Smooth muscle cell (in vitro differentiated cells): ENCODE measurements around the gene TEX22. TPM values are rescaled to one million over a fixed set of nuclear protein-coding genes. Genes with fewer than 3 reads are reported as not detected.

ENCODE experiments used
- DNase-seq: peaks from one replicate; lab custom pipeline; 2025; ENCODE audit not compliant: unreplicated experiment; lab: John Stamatoyannopoulos, UW
- H2AFZ ChIP-seq: fragments of 200-600 bp; sonication (generic); 2 replicates; pipeline ENCODE4 v1.6.0; 2016; ENCODE audit warnings: antibody characterized with exemption, low read depth, mild to moderate bottlenecking
- H3F3A ChIP-seq: fragments of 200-600 bp; sonication (generic); 2 replicates; pipeline ENCODE4 v1.6.0; 2017; ENCODE audit warnings: antibody characterized with exemption, low read depth
- H3K27ac ChIP-seq: fragments of 200-600 bp; sonication (generic); 2 replicates; pipeline ENCODE4 v1.5.1; 2016; ENCODE audit warnings: low read depth, mild to moderate bottlenecking
- H3K27me3 ChIP-seq: fragments of 200-600 bp; sonication (generic); 2 replicates; pipeline ENCODE4 v1.6.1; 2016; ENCODE audit warnings: low read depth, mild to moderate bottlenecking
- H3K36me3 ChIP-seq: fragments of 200-600 bp; sonication (generic); 2 replicates; pipeline ENCODE4 v1.5.1; 2016; ENCODE audit warnings: low read depth
- H3K4me1 ChIP-seq: fragments of 200-600 bp; sonication (generic); 2 replicates; pipeline ENCODE4 v1.5.1; 2016; ENCODE audit warnings: low read depth
- H3K4me2 ChIP-seq: fragments of 200-600 bp; sonication (generic); 2 replicates; pipeline ENCODE4 v1.6.0; 2016; ENCODE audit warnings: mild to moderate bottlenecking
- H3K4me3 ChIP-seq: fragments of 200-600 bp; sonication (generic); 2 replicates; pipeline ENCODE4 v1.5.1; 2016; ENCODE audit warnings: mild to moderate bottlenecking
- H3K79me2 ChIP-seq: fragments of 200-600 bp; sonication (generic); 2 replicates; pipeline ENCODE4 v1.6.0; 2016; ENCODE audit warnings: low read depth, mild to moderate bottlenecking
- H3K9ac ChIP-seq: fragments of 200-600 bp; sonication (generic); 2 replicates; pipeline ENCODE4 v1.6.0; 2016; ENCODE audit warnings: low read depth
- H3K9me3 ChIP-seq: fragments of 200-600 bp; sonication (generic); replicated peaks from 2 replicates; pipeline ENCODE4 v1.5.1; 2016; ENCODE audit warnings: low read depth
- H4K20me1 ChIP-seq: fragments of 200-600 bp; sonication (generic); 2 replicates; pipeline ENCODE4 v1.6.0; 2016; ENCODE audit warnings: low read depth
- CTCF ChIP-seq: fragments of 200-600 bp; sonication (generic); IDR thresholded peaks from 2 replicates; pipeline ENCODE4 v1.5.1; 2017; ENCODE audit warnings: borderline replicate concordance, mild to moderate bottlenecking, antibody characterized with exemption; ENCODE audit not compliant: insufficient read depth, poor library complexity, severe bottlenecking
- WGBS: methylation state at CpG from one replicate; pipeline ENCODE4 v1.1.7; 2016; ENCODE audit warnings: low lambda C conversion rate; 5-methylcytosine and 5-hydroxymethylcytosine counted together
- polyA plus RNA-seq: library from polyadenylated mRNA; unstranded; fragments of >200 nt; fragmentation: Nextera tagmentation; extraction: Ambion mirVana; gene quantifications from 2 replicates; pipeline ENCODE4 v1.2.1, GENCODE V29; 2016
- total RNA-seq: library from RNA; depleted of rRNA; stranded (reverse); fragments of >200 nt; gene quantifications from 2 replicates; pipeline ENCODE4 v1.2.3, GENCODE V29; 2014

TEX22 gene
- total and polyA plus RNA-seq, 2 experiments from 2014 or later = 0.09 to 0.93 TPM

DNA sequence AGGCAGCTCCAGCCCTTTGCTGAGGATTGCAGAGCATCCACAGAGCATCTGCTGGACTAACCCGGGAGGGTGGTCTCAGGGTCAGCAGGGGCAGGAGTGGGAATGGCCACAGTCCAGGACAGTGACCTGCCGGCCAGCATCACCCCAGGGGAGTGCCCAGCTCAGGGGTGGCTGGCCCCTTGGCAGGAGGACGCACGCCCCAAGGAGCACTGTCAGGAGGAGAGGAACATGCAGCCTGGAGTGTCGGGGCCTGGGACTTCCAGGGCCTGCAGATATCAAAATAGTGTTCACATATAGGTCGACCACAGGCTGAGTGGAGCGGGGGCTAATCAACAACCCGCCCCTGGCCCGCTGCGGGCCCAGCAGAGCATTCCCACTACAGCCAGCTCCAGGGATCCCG, 33.2 kb upstream of the TEX22 start:
- Histone ChIP-seq H3K27me3 (no peaks in the 10 kb centered on the region), H3K9ac (no peak overlapping the region), H3K4me2 (no peak overlapping the region), H3K79me2 (no peaks in the 10 kb centered on the region), H3K36me3 (no peaks in the 10 kb centered on the region), H3K9me3 (no peaks in the 10 kb centered on the region), H3F3A (no peaks in the 10 kb centered on the region), H4K20me1 (no peaks in the 10 kb centered on the region), H3K27ac (no peak overlapping the region), H2AFZ (no peak overlapping the region), H3K4me3 (no peak overlapping the region), H3K4me1 (no peaks in the 10 kb centered on the region)
- 98% methylated on average over 11 of the region's 11 CpGs for WGBS
- no peak for DNase-seq
- no peak for TF ChIP-seq CTCF

- Histone ChIP-seq H3K9ac (no peak overlapping the region), H4K20me1 (no peaks in the 10 kb centered on the region), H3K27me3 (no peaks in the 10 kb centered on the region), H3K4me3 (no peak overlapping the region), H3K36me3 (no peaks in the 10 kb centered on the region), H3K27ac (no peak overlapping the region), H3K9me3 (no peaks in the 10 kb centered on the region), H3K79me2 (no peaks in the 10 kb centered on the region), H3K4me1 (no peaks in the 10 kb centered on the region), H2AFZ (no peak overlapping the region), H3F3A (no peaks in the 10 kb centered on the region), H3K4me2 (no peak overlapping the region)
- no peak for DNase-seq
- 98% methylated on average over 12 of the region's 12 CpGs for WGBS
- no peak for TF ChIP-seq CTCF
Measured at GRCh38 chr14:105365681-105366080, 32.7 kb upstream of the TEX22 start.

GRCh38 chr14:105366386-105367074, 31.8 kb upstream of the TEX22 start:
- Histone ChIP-seq H3K79me2 (no peaks in the 10 kb centered on the region), H3K4me3 (no peak overlapping the region), H3K9me3 (no peaks in the 10 kb centered on the region), H3K4me2 (no peak overlapping the region), H3K27ac (no peak overlapping the region), H4K20me1 (no peaks in the 10 kb centered on the region), H3K27me3 (no peaks in the 10 kb centered on the region), H3K4me1 (no peaks in the 10 kb centered on the region), H3K36me3 (no peaks in the 10 kb centered on the region), H2AFZ (no peak overlapping the region), H3K9ac (no peak overlapping the region), H3F3A (no peaks in the 10 kb centered on the region)
- 97% methylated on average over 21 of the region's 23 CpGs for WGBS
- TF ChIP-seq CTCF = no peak
- no peak for DNase-seq
